Astrocyte (in vitro differentiated cells and primary cell): ENCODE results near the gene FBXL13.
"Not testable (repeated sequence)": the region's sequence is repeated elsewhere in the genome, so short reads cannot be mapped to it uniquely, and the experiment has no call there.

Source experiments
- EZH2 ChIP-seq: IDR thresholded peaks from 2 replicates; pipeline ENCODE4 v1.6.1; 2012; ENCODE audit warnings: mild to moderate bottlenecking, low read length, inconsistent platforms; ENCODE audit not compliant: insufficient read depth
- TF ChIP-seq, protein P1 (sequence below): IDR thresholded peaks from 2 replicates; pipeline ENCODE4 v1.5.1; 2011; ENCODE audit warnings: low read depth, mild to moderate bottlenecking, inconsistent platforms, low read length, moderate library complexity; ENCODE audit not compliant: insufficient read depth

GRCh38 chr7:102954359-102954758 is 120.2 kb downstream of the FBXL13 start:
- TF ChIP-seq, protein P1, sequence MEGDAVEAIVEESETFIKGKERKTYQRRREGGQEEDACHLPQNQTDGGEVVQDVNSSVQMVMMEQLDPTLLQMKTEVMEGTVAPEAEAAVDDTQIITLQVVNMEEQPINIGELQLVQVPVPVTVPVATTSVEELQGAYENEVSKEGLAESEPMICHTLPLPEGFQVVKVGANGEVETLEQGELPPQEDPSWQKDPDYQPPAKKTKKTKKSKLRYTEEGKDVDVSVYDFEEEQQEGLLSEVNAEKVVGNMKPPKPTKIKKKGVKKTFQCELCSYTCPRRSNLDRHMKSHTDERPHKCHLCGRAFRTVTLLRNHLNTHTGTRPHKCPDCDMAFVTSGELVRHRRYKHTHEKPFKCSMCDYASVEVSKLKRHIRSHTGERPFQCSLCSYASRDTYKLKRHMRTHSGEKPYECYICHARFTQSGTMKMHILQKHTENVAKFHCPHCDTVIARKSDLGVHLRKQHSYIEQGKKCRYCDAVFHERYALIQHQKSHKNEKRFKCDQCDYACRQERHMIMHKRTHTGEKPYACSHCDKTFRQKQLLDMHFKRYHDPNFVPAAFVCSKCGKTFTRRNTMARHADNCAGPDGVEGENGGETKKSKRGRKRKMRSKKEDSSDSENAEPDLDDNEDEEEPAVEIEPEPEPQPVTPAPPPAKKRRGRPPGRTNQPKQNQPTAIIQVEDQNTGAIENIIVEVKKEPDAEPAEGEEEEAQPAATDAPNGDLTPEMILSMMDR = not testable (repeated sequence)
- TF ChIP-seq EZH2 = not testable (repeated sequence)
